CD4-positive, alpha-beta T cell (primary cell): ENCODE results near the gene MYO3B. TPM values are rescaled to one million over a fixed set of nuclear protein-coding genes. Genes with fewer than 3 reads are reported as not detected.

ENCODE experiments used
- ATAC-seq: fragments of 200-7000 bp; cut with Tn5 transposase; one replicate; pipeline ENCODE4 v1.10.0; 2022; ENCODE audit warnings: mild to moderate bottlenecking; ENCODE audit not compliant: poor library complexity
- CTCF ChIA-PET: fragments of 350-600 bp; sonication (Branson Sonifier 250); formaldehyde crosslinking; loops from one replicate; lab custom pipeline; 2021; ENCODE audit warnings: antibody characterized with exemption, inconsistent platforms; lab: Charles Lee
- POLR2A ChIA-PET: fragments of 350-600 bp; sonication (Branson Sonifier 250); formaldehyde crosslinking; loops from one replicate; lab custom pipeline; 2021; ENCODE audit warnings: antibody characterized with exemption, inconsistent platforms; lab: Charles Lee
- DNase-seq, 14 experiments: peaks; one replicate each; pipeline ENCODE4 v3.0.0-alpha.2; 2013 to 2020; ENCODE audit warnings: mixed read lengths in 2 of 14
- H3K27ac ChIP-seq, 2 donors: one replicate each; pipeline versions ENCODE4 v1.5.1 to v1.7.0; 2013; ENCODE audit warnings: low read length in 2 of 2, low read depth in 1 of 2, mild to moderate bottlenecking in 1 of 2
- H3K27me3 ChIP-seq, 2 experiments: 1 replicate in 1 of 2; 2 replicates in 1 of 2; pipeline versions ENCODE4 v1.6.1 to v1.7.0; 2013; ENCODE audit warnings: low read length in 2 of 2, control low read depth in 1 of 2, mild to moderate bottlenecking in 1 of 2, moderate library complexity in 1 of 2; ENCODE audit not compliant: insufficient read depth in 2 of 2, control insufficient read depth in 1 of 2
- H3K36me3 ChIP-seq: one replicate; pipeline ENCODE4 v1.6.1; 2013; ENCODE audit warnings: low read length, control low read depth; ENCODE audit not compliant: insufficient read depth
- H3K4me1 ChIP-seq: one replicate; pipeline ENCODE4 v1.6.1; 2013; ENCODE audit warnings: low read length, control low read depth; ENCODE audit not compliant: insufficient read depth
- H3K4me3 ChIP-seq: one replicate; pipeline ENCODE4 v1.5.1; 2013; ENCODE audit warnings: mild to moderate bottlenecking, low read length, moderate library complexity
- H3K9me3 ChIP-seq, 2 experiments: 1 replicate in 1 of 2; 2 replicates in 1 of 2; pipeline versions ENCODE4 v1.6.1 to v1.7.0; 2013; ENCODE audit warnings: low read length in 2 of 2, mild to moderate bottlenecking in 2 of 2, control low read depth in 1 of 2, moderate library complexity in 1 of 2; ENCODE audit not compliant: control insufficient read depth in 1 of 2, insufficient read depth in 1 of 2
- H3K27ac Mint-ChIP-seq: one replicate; pipeline ENCODE4 v1.8.0; 2020; ENCODE audit warnings: mixed read lengths
- H3K27me3 Mint-ChIP-seq: one replicate; pipeline ENCODE4 v1.8.0; 2021; ENCODE audit warnings: mixed read lengths
- H3K36me3 Mint-ChIP-seq: one replicate; pipeline ENCODE4 v1.8.0; 2021; ENCODE audit warnings: low read depth, mixed read lengths
- H3K4me1 Mint-ChIP-seq: one replicate; pipeline ENCODE4 v1.8.0; 2021; ENCODE audit warnings: low read depth, mixed read lengths
- H3K4me3 Mint-ChIP-seq: one replicate; pipeline ENCODE4 v1.8.0; 2020; ENCODE audit warnings: mild to moderate bottlenecking, mixed read lengths
- H3K9me3 Mint-ChIP-seq: one replicate; pipeline ENCODE4 v1.8.0; 2020; ENCODE audit warnings: mixed read lengths
- CTCF ChIP-seq: fragments of 200-600 bp; IDR thresholded peaks from one replicate; pipeline ENCODE4 v1.8.0; 2022; ENCODE audit warnings: antibody characterized with exemption, mild to moderate bottlenecking
- intact Hi-C, 2 experiments: fragments of 100-400 bp; cut with DNase I in 1 of 2; cut with micrococcal nuclease in 1 of 2; formaldehyde crosslinking; loops; one replicate each; pipeline versions ENCODE4 v1.15.1 to v1.9.0; 2023 to 2025; cut with DNase I, micrococcal nuclease
- total RNA-seq, 174 experiments: library from RNA in 2 of 174; stranded (reverse) in 2 of 174; gene quantifications; one replicate each; pipeline ENCODE4 v1.2.3 and lab custom pipeline; 2021 to 2026

The MYO3B gene
- total RNA-seq, 2 experiments from 2014 or later: not detected

DNA sequence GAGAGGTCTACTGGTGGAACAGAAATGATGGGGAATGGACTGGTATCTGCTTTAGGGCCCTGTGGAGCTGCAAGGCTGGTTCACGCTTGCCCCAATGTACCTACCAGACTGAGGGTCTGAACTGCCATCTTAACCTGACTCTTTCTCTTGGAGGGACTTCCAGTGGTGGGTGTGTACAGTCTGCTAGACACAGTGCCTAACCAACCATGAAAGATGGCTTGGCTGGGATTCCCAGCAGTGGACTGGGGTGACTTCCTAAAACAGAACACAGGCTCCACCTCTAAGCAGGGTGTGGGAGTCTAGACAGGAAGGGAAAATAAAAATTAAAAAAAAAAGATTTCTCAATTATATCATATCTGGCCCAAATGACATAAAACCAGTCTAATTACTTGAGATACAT lies 25.5 kb upstream of the MYO3B start:
- Mint-ChIP-seq H3K27me3 (no peaks in the 10 kb centered on the region), H3K4me3 (no peak overlapping the region), H3K9me3 (no peaks in the 10 kb centered on the region), H3K27ac (no peak overlapping the region), H3K36me3 (no peaks in the 10 kb centered on the region), H3K4me1 (no peaks in the 10 kb centered on the region)
- H3K27me3 ChIP-seq: no peaks in the 10 kb centered on the region
- no peak for DNase-seq
- POLR2A ChIA-PET: no interaction called here
- H3K4me3 ChIP-seq: no peak overlapping the region
- H3K9me3 ChIP-seq: no peaks in the 10 kb centered on the region
- H3K36me3 ChIP-seq: no peaks in the 10 kb centered on the region
- intact Hi-C loops: no loop called here
- no peaks in the 10 kb centered on the region for H3K4me1 ChIP-seq
- CTCF ChIA-PET: no interaction called here
- H3K27ac ChIP-seq: no peak overlapping the region
- no peak for ATAC-seq
- no peak for TF ChIP-seq CTCF

DNA sequence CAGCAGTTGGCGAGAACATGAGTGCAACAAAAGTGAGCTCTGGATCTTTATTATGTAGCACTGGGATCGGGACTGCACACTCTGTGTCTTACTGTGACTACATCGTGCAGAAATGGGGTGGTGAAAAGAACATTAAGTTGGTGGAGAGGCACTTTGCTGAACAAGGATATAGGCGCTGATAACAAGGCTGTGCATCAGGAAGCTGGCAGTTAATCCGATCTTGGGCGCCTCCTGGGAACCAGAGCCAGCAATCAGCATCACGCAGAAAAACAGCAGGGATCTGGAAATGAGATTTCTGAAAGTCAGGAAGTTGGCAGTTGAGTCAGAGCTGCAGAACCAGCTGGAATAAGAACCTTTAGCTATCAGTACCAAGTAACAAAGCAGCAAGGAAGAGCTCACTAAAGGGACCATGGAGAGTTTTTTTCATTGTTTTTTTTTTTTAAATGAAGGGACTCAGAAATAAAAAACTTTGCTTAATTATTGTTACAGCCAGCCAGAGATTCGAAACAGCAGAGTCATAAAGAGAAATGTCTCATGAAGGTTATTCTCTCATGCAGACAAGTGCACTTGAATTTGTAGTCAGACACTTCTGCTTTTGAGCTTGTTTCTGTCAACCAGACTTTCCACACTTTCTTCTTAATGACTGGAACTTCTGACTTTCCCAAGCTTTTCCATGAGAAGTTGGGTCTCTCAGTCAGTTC lies 22.8 kb upstream of the MYO3B start:
- no peak for ATAC-seq
- TF ChIP-seq CTCF: no peak
- intact Hi-C loops: no loop called here
- Mint-ChIP-seq H3K4me3 (no peak overlapping the region), H3K9me3 (no peaks in the 10 kb centered on the region), H3K27ac (no peak overlapping the region), H3K27me3 (no peaks in the 10 kb centered on the region), H3K4me1 (no peaks in the 10 kb centered on the region), H3K36me3 (no peaks in the 10 kb centered on the region)
- Histone ChIP-seq H3K27me3 (no peaks in the 10 kb centered on the region), H3K4me1 (no peaks in the 10 kb centered on the region), H3K4me3 (no peak overlapping the region), H3K36me3 (no peaks in the 10 kb centered on the region), H3K27ac (no peak overlapping the region), H3K9me3 (no peaks in the 10 kb centered on the region)
- POLR2A ChIA-PET: no interaction called here
- no peak for DNase-seq
- CTCF ChIA-PET: interaction anchor here (0.7 kb wide), 1 partner anchor 11 kb away, joined by 3 read pairs; no protein-coding TSS in a partner anchor

DNA sequence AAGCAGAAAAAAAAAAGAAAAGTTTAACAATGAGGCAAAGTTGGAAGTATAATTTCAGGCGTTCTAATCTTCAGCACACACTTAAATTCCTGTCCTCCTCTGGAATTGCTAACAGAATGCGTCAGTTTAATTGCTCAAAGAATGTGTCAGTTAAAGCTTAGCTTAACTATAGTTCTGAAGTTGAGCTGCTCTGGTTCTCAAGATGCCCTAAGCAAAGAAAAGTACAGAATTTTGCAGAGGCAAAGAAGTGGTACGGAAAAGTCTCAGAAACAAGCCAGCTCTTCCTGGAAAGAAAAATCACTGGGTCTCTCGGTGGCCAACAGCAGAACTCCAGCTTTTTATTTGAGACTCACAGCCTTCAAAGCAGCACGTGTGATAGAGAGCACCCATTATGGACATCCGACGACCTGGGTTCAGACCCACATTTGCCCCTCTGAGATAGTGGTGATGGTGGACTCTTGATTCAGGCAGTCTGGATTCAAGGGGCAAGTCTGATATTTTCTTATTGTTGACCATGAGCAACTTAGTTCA lies 22.2 kb upstream of the MYO3B start:
- DNase-seq: no peak
- H3K4me1 Mint-ChIP-seq: no peaks in the 10 kb centered on the region

More for the DNA sequence above, 22.2 kb upstream of the MYO3B start:
- H3K4me1 ChIP-seq: no peaks in the 10 kb centered on the region
- H3K27me3 Mint-ChIP-seq: no peaks in the 10 kb centered on the region
- H3K4me3 Mint-ChIP-seq: no peak overlapping the region
- ChIA-PET CTCF (no interaction called here), POLR2A (no interaction called here)
- no peak for TF ChIP-seq CTCF
- no peak overlapping the region for H3K27ac ChIP-seq
- no peaks in the 10 kb centered on the region for H3K36me3 ChIP-seq
- intact Hi-C loops: no loop called here
- no peak for ATAC-seq
- H3K9me3 Mint-ChIP-seq: no peaks in the 10 kb centered on the region
- H3K27me3 ChIP-seq: no peaks in the 10 kb centered on the region
- H3K9me3 ChIP-seq: no peaks in the 10 kb centered on the region
- no peaks in the 10 kb centered on the region for H3K36me3 Mint-ChIP-seq
- no peak overlapping the region for H3K27ac Mint-ChIP-seq
- no peak overlapping the region for H3K4me3 ChIP-seq
